Measurements from ENCODE around the gene DNAJC7. TPM values are rescaled to one million over a fixed set of nuclear protein-coding genes. Genes with fewer than 3 reads are reported as not detected.

The DNAJC7 gene
- 85.9 and 103 TPM in 2 replicates for total RNA-seq
- 68.9 TPM for polyA plus RNA-seq (2012)

- DNase-seq (ENCODE audit: low read depth): peak; percentile 92
Measured at GRCh38 chr17:42016941-42017865, at the start of gene DNAJC7. Gene DNAJC7, minus strand, starts transcription at chr17:42017439. Its CDS starts 23 bp downstream, at chr17:42017416.

GRCh38 chr17:42065201-42065600 is 48.0 kb upstream of the DNAJC7 start:
- no peak for DNase-seq (ENCODE audit: low read depth)

GRCh38 chr17:42062681-42063080 is 45.4 kb upstream of the DNAJC7 start:
- no peak for DNase-seq (ENCODE audit: low read depth)

GRCh38 chr17:42061646-42062487 is 44.6 kb upstream of the DNAJC7 start:
- DNase-seq (ENCODE audit: low read depth): no peak

- no peak for DNase-seq (ENCODE audit: low read depth)
Measured at GRCh38 chr17:42060231-42060630, 43.0 kb upstream of the DNAJC7 start.

GRCh38 chr17:42059815-42060214 is 42.6 kb upstream of the DNAJC7 start:
- no peak for DNase-seq (ENCODE audit: low read depth)

- no peak for DNase-seq (ENCODE audit: low read depth)
Measured at GRCh38 chr17:42058063-42058462, 40.8 kb upstream of the DNAJC7 start.

GRCh38 chr17:42056635-42057034 is 39.4 kb upstream of the DNAJC7 start:
- DNase-seq (ENCODE audit: low read depth): no peak

GRCh38 chr17:42055496-42055895 is 38.3 kb upstream of the DNAJC7 start:
- DNase-seq (ENCODE audit: low read depth): no peak

- DNase-seq (ENCODE audit: low read depth): no peak
Measured at GRCh38 chr17:42055027-42055426, 37.8 kb upstream of the DNAJC7 start.

GRCh38 chr17:42053731-42054500 is 36.7 kb upstream of the DNAJC7 start:
- no peak for DNase-seq (ENCODE audit: low read depth)

- no peak for DNase-seq (ENCODE audit: low read depth)
Measured at GRCh38 chr17:42052346-42052877, 35.2 kb upstream of the DNAJC7 start.

GRCh38 chr17:42051645-42052044 is 34.4 kb upstream of the DNAJC7 start:
- no peak for DNase-seq (ENCODE audit: low read depth)

- no peak for DNase-seq (ENCODE audit: low read depth)
Measured at GRCh38 chr17:42051013-42051400, 33.8 kb upstream of the DNAJC7 start.

- peak; percentile 60 for DNase-seq (ENCODE audit: low read depth)
Measured at GRCh38 chr17:42050393-42051012, 33.3 kb upstream of the DNAJC7 start, which contains the start of gene C17orf113. Gene C17orf113, minus strand, starts transcription at chr17:42050601. Its CDS starts 7,225 bp downstream, at chr17:42043376.

- no peak for DNase-seq (ENCODE audit: low read depth)
Measured at GRCh38 chr17:42049834-42050392, 32.7 kb upstream of the DNAJC7 start.

GRCh38 chr17:42047343-42047742 is 30.1 kb upstream of the DNAJC7 start:
- no peak for DNase-seq (ENCODE audit: low read depth)

GRCh38 chr17:42045719-42046118 is 28.5 kb upstream of the DNAJC7 start:
- DNase-seq (ENCODE audit: low read depth): no peak

- no peak for DNase-seq (ENCODE audit: low read depth)
Measured at GRCh38 chr17:42042598-42043319, 25.5 kb upstream of the DNAJC7 start.

Measured in myocyte (in vitro differentiated cells).